T1000 (cell line): ENCODE data around the gene APOM.

Source experiments
- DNase-seq: peaks from one replicate; lab custom pipeline; 2025; ENCODE audit warnings: mixed read lengths; lab: John Stamatoyannopoulos, UW

The APOM gene

GRCh38 chr6:31655349-31656237, at the start of gene APOM:
TSS of gene APOM (plus strand) at chr6:31655894. CDS start at chr6:31655967, 73 bp downstream.
- no peak for DNase-seq

DNA sequence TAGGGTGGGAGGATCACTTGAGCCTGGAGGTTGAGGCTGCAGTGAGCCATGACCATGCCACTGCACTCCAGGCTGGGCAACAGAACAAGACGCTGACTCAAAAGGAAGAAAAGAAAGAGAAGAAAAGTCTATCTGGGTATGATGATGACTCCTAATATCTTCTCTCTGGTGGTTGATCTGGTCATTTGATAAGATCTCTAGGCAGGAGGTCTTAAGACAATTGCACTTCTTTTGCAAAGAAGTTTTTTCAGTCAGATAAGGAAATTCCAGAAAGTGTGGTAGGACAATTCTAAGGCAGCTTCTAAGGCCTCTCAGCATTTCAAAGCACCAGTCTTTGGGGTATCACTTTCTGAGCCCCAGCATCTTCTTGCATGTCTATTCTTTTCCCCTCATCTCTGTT, 48.4 kb upstream of the APOM start:
- DNase-seq = no peak

GRCh38 chr6:31609519-31610406, 45.9 kb upstream of the APOM start:
- no peak for DNase-seq

GRCh38 chr6:31610968-31611367, 44.7 kb upstream of the APOM start:
- DNase-seq = no peak

DNA sequence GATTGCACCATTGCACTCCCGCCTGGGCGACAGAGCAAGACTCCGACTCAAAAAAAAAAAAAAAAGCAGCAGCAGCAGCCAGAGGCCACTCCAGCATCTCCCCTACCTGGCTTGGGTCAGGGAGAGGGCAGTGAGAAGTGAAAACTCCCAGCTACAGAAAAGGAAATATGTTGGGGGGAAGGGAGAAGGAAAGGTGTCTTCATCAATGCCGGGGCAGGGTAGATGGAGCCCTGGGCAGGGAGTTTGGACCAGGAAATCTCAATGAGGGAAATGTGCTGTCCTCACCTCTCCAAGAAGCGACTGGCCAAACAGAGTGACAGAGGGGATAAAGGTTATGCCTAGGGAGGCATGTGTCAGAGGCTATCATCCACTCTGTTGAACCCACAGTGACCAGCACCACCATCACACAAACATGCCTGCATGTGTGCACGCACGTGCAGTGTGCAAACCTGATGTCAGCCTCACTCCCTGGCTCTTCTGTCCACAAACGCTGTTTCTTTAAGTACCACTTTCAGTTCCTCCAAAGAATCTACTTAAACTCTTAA, 41.5 kb upstream of the APOM start:
- DNase-seq = no peak

DNA sequence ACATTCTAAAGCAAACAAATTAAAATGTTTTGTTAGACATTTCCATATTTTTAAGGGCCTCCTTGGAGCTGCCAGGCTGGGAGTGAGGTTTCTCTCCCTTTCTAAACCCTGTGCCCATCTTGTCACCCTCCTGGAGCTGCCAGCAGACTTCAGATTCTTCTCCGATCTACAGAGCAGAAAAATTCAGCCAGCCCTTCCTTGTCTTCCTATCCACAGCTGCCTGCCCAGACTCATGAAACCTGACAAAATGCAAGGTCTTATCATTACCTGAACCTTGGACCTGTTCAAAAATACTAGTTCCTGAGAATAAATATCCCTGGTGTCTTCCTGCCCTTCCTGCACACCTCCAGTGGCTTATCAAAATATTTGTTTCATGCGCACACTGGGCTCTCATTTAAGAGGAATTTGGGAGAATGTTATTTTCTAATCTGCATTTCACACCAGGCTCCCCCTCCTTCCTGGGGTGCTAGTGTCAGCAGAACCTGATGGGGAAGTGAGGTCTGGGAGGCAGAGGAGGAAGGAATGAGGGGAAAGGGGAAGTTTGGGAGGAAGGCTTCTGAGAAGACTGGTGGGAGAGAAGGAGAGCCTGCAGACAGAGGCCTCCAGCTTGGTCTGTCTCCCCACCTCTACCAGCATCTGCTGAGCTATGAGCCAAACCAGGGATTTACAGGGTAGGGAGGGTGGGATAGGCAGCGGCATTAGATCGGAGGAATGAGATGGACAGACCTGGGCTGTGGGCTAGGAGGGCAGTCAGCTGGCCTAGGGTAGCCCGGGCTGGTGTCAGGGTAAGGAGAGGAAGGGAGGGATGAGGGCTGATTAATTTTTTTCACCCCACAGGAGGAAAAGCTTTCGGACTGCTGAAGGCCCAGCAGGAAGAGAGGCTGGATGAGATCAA, 40.8 kb upstream of the APOM start, which contains the start of gene AIF1:
Gene AIF1 (plus strand): TSS at position 551 of the 895 bp plus-strand sequence. CDS start 96 bp downstream, at position 647.
- no peak for DNase-seq

GRCh38 chr6:31615748-31616147, 39.9 kb upstream of the APOM start:
- DNase-seq = no peak

GRCh38 chr6:31617010-31617409, 38.7 kb upstream of the APOM start:
- DNase-seq = no peak

- peak; percentile 97 for DNase-seq
Measured at GRCh38 chr6:31619805-31620585, 35.7 kb upstream of the APOM start.

DNA sequence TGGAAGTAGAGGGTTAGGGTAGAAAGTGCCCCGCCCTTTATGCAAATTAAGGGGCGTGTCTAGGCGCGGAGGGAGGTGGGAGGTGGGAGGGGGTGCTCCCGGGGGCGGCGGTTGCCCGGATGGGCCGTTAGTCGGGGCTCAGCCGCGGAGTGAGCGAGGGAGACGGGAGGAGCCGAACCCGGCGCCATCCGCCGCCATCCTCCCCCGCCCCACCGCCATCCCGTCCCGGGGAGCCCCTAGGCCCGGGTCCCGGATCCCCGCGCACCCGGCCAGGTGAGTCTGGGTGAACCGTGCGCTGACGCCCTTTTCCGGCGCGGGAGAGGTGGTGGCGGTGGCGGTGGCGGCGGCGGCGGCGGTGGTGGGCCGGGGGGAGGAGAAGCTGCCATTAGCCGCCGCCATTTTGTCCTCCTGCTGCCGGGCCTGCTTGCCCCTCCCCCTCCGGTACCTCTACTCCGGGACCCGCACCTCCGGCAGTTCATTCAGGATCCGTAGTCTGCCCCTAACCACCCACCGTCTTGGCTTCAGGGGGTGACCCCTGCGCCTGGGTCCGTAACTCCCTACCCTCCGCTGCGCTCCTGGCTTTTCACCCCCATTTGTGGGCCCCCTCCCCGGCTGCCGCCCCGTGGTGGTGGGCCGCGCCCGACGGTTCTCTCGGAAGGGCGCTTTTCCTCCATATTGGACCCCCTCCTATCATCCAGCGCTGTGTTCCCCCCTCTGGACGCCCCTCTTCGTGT, 34.9 kb upstream of the APOM start, which contains the start of gene PRRC2A:
Gene PRRC2A (plus strand): TSS at position 130 of the 734 bp plus-strand sequence. CDS start 2,075 bp downstream, outside the sequence.
- no peak for DNase-seq

DNA sequence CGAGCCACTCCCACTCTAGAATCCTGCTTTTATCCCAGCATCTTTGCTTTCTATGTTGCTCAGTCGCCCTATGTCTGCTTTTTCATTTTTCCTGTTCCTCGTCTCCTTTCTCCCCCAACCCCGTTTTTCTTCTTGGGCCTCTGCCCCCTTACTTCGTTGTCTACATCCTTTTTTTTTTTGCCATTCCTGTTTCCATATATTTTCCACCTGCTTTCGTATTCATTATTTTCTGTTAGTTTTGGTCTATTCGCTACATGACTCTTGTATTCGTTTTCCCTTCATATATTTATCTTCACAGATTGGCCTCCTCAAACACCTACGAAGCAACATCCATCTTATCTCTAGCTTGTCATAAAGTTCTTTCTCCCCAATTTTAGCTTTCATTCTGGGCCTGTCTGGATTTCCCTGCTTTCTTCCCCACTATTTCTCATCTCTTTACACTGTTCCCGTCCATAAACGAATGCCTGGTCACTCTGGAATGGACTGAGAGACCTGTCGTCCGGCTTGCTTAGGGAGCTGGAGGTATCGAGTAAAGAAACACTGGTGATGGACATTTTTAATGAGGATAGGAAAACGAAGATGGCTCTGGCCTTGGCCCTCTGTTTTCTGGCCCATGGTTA, 34.3 kb upstream of the APOM start:
- no peak for DNase-seq

- no peak for DNase-seq
Measured at GRCh38 chr6:31621991-31622390, 33.7 kb upstream of the APOM start.

GRCh38 chr6:31622684-31623091, 33.0 kb upstream of the APOM start:
- DNase-seq = no peak

DNA sequence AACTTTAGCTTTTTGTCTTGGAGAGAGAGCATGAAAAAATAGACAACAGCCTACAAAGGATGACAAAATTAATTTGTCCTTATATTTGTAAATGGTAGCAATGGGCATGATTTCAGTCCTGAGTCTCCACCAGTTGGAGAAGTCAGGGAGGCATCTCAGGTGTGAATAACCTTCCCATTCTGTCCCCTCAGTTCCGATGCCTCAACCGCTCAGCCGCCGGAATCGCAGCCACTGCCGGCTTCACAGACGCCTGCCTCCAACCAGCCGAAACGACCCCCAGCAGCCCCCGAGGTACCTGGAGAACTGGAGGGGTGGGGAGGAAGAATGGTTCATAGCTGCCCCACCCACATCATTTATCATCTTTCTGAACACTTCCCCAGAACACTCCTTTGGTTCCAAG, 31.6 kb upstream of the APOM start:
- DNase-seq = no peak

- no peak for DNase-seq
Measured at GRCh38 chr6:31626952-31627351, 28.7 kb upstream of the APOM start.

DNA sequence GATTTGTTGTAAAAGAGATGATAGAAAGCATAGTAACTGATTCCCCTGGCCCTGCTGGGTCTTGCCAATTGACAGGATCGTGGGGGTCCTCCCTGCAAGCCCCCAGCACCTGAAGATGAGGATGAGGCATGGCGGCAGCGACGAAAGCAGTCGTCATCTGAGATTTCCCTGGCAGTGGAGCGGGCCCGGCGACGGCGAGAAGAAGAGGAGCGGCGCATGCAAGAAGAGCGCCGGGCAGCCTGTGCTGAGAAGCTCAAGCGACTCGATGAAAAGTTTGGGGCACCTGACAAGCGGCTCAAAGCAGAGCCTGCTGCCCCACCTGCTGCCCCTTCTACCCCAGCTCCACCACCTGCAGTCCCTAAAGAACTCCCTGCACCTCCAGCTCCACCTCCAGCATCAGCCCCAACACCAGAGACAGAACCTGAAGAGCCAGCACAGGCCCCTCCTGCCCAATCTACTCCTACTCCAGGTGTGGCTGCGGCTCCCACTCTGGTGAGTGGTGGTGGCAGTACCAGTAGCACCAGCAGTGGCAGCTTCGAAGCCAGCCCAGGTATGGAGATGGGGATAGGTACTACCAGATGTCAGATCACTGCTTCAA, 27.9 kb upstream of the APOM start:
- DNase-seq = no peak

DNA sequence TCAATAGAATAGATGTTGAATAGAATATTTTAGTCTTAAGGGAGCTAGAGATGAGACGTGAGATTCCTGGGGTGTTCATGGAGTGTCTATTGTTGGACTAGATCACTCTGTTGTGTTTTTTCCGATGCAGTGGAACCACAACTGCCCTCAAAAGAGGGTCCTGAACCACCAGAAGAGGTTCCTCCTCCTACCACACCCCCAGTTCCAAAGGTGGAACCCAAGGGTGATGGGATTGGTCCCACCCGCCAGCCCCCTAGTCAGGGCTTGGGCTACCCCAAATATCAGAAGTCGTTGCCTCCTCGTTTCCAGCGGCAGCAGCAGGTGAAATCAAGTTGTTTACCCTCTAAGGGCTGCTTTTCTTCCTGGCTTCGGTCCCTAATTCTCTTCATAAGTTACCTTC, 26.7 kb upstream of the APOM start:
- no peak for DNase-seq

DNA sequence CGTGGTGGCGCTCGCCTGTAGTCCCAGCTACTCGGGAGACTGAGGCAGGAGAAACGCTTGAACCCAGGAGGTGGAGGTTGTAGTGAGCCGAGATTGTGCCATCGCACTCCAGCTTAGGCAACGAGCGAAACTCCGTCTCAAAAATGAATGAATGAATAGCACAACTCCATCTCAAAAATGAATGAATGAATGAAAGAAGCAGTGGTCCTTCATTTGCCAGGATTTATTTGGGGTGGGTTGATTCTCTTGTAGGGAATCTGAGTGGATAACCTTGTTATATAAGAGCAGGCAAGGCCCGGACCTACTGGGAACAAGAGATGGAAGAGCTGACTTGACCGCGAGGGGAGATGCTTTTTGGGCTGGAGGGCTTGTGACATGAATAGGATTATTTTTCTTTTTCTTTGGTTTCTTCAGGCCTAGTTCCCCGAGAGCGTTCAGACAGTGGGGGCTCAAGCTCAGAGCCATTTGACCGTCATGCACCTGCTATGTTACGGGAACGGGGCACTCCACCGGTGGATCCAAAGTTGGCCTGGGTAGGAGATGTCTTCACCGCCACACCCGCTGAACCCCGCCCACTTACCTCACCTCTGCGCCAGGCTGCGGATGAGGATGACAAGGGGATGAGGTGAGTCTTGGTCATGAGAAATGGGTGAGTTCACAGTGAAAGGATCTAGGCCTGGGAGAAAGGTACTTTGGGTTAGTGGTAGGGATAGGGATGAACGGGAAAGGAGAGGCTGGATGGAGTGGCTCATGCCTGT, 25.3 kb upstream of the APOM start:
- no peak for DNase-seq
